Adipose tissue (tissue), 3 donors: ENCODE measurements around the gene GLT6D1. TPM values are rescaled to one million over a fixed set of nuclear protein-coding genes. Genes with fewer than 3 reads are reported as not detected.

Experiments used
- H3K27ac ChIP-seq: one replicate; pipeline ENCODE4 v1.5.1; 2013; ENCODE audit warnings: low read depth, low read length
- WGBS, 3 donors: extraction: QIAGEN DNeasy Blood & Tissue Kit; methylation state at CpG; one replicate each; pipeline ENCODE4 v1.1.7; 2013; 5-methylcytosine and 5-hydroxymethylcytosine counted together
- polyA plus RNA-seq, 3 donors: library from polyadenylated mRNA; stranded (reverse); fragments of 200-250 nt; gene quantifications; one replicate each; pipeline ENCODE4 v1.2.3, GENCODE V29; 2013
- donor health status: healthy with polysubstance abuse.
- donor health status: Bipolar disorder and iron deficiency.
- donor health status: healthy.

Gene GLT6D1
- polyA plus RNA-seq, 3 donors: not detected

DNA sequence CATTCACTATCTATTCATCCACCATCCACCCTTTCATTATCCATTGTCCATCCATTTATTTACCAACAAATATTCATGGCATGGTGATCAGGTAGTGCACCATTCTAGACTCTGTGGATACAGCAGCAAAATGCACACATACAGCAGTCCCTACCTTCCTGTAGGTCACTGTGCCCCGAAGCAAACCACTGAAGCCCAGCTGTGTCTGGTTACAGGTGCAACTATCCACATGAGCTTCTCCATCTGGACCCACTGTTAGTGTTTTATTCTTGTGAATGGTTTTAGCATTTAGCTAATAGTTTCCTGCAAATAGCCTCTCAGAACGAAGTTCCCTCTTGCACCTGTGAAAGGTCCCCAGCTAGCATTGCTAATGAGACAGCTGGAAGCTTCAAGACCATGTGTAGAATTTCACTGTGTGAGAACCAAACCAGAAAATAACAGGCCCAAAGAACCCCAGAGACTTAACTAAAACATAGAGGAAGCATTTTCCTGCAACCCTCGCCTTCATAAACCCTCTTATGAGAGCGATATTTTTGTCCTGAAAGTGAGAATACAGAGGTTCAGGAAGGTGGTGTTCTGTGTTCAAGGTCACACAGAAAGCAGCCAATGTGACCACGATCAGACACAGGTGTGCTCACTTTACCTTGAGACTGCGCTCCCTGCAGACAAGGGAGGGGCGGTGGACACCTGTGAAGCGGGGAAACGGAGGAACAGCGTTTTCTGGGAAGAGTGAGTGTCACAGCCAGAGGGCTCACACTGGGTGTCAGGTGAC lies 59.3 kb downstream of the GLT6D1 start:
- 57 to 75% (median 68%) methylated on average over 10 of the region's 10 CpGs for WGBS, 3 donors
- no peak overlapping the region for H3K27ac ChIP-seq

DNA sequence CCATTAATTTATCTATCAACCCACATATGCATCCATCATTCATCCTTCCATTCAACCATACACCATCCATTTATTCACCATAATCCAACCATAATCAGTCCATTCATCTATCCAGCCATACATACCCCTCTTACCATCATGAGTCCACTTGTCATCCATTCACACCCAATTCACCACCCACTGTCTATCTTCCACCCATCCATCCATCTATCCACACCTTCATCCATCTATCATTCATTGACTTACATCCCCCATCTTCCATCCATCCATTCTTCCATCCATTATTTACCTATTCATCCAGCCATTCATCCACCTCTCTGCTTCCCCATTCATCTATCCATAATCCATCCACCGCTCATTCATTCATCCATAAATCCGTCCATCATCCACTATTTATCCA lies 60.0 kb downstream of the GLT6D1 start:
- H3K27ac ChIP-seq: no peak overlapping the region
- WGBS, 3 donors: 35 to 60% (median 38%) methylated on average over 2 of the region's 2 CpGs

DNA sequence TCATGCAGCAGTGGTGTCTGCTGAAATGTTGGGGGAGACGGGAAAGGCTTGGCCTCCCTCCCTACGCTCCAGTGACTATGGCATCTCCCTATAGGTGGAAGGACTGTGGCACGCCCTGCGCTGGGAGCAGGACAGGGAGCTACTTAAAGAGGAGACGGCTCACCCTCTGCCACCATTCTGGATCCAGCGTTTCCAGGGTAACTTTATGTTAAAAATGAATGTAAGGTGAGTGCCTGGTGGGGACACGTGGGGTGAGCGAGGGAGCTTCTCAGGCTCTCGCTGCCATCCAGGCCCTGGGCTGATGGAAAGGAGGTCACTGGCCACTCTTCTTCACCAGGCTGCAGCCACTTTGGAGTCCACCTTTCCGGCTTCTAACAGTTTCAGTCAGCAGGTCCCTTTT lies 62.1 kb downstream of the GLT6D1 start:
- H3K27ac ChIP-seq: no peak overlapping the region
- WGBS, 3 donors: 81 to 87% (median 84%) methylated on average over 10 of the region's 10 CpGs

DNA sequence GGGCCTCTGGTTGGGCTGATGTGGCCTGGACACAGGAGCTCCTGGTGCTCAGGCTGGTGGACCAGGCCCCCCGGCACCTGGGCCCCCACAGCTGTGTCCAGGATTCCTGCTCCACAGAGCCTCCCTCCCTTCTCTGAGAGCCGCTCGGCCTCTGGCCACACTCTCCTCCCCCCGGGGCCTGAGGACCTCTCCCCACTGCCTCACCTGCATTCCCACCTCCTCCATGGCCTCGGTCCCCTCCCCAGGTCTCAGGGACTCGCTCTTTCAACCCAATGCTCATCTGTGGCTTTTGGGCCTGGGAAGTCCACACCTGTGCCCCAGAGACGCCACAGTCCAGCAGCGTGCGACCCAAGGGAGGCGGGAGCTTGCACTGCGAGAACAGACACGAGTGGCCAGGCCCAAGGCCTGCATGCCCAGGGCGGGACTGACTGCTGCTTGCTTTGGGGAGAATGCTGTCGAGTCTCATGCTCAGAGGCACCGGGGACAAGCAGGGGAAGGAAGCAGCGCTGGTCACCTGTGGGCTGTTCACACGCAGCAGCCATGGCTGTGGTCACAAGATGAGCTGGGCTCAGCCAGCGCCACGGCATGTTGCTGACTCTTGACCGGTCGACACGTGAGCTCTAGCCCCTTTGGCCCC lies 63.2 kb downstream of the GLT6D1 start:
- H3K27ac ChIP-seq: no peak overlapping the region
- WGBS, 3 donors: 56 to 84% (median 83%) methylated on average over 20 to 22 of the region's 22 CpGs

DNA sequence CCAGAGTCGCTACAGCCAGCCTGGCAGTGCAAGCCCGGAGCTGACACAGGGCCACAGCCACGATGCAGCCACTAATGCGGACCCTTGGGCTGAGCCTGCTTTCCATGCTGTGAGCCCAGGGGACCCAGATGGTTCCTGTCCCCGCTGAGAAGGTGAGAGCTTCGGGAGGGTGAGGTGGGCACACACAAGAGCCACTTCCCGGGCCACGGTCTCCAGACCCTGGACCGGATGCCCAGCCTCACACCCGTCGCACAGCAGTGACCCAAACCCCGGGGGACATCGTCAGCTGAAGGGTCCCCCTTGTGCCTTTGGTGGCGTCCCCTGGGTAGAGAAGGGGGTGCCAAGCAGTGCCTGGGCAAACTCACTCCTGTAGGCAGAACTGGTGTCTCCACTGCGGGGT lies 64.4 kb downstream of the GLT6D1 start:
- WGBS, 3 donors: 84 to 93% (median 90%) methylated on average over 15 of the region's 15 CpGs
- no peak overlapping the region for H3K27ac ChIP-seq

DNA sequence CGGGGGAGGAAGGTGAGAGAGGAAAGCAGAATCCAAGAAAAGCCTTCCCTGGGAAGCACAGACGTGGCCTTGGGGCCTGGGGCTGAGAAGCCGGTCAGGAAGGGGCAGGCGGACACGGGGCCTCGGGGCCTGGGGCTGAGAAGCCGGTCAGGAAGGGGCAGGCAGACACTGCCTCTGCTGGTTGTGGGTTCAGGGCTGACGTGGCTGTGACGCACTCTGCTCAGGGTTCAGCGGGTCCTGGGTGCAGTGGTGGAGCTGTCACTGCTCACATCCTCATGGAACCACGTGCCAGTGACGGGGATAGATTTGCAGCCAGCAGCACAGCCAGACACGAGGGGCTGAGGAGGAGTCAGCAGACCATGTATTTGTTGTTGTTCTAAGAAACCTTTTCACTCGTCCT lies 65.0 kb downstream of the GLT6D1 start:
- WGBS, 3 donors: 72 to 77% (median 73%) methylated on average over 14 of the region's 14 CpGs
- H3K27ac ChIP-seq: no peak overlapping the region

Other genes with a start within 250 kb of the GLT6D1 start
- 1 to 10 TPM; 5.3 to 5.9 (median 5.9) TPM for gene PPP1R26, start 159.8 kb downstream of the GLT6D1 start, polyA plus RNA-seq
- 10 to 100 TPM; 29.2 to 62.3 (median 48.9) TPM for gene MRPS2, start 138.9 kb downstream of the GLT6D1 start, polyA plus RNA-seq
- not detected for gene LCN1, start 118.1 kb downstream of the GLT6D1 start, polyA plus RNA-seq
- not detected for gene OBP2A, start 93.4 kb downstream of the GLT6D1 start, polyA plus RNA-seq
- not detected for gene PAEP, start 77.8 kb downstream of the GLT6D1 start, polyA plus RNA-seq
- under 1 TPM in 1 of 3 donors, not detected in 2; 0.08 TPM for gene LCN9, start 23.8 kb upstream of the GLT6D1 start, polyA plus RNA-seq
- not detected for gene SOHLH1, start 59.9 kb upstream of the GLT6D1 start, polyA plus RNA-seq
- gene KCNT1, start 62.6 kb upstream of the GLT6D1 start, polyA plus RNA-seq: 1 to 10 TPM in 1 of 3 donors, under 1 TPM in 2; 0.09 to 1.0 (median 0.34) TPM